ENCODE measurements around the gene DES. TPM values are rescaled to one million over a fixed set of nuclear protein-coding genes. Genes with fewer than 3 reads are reported as not detected.

DES gene
- total RNA-seq, 1 experiment from 2014 or later: not detected

- peak; percentile 97 for DNase-seq (ENCODE audit: low read depth)
Observed at GRCh38 chr2:219453671-219454590, 35.8 kb downstream of the DES start.

- no peak for DNase-seq (ENCODE audit: low read depth)
Observed at GRCh38 chr2:219455581-219455980, 37.4 kb downstream of the DES start.

GRCh38 chr2:219457784-219458369 lies 39.7 kb downstream of the DES start:
- peak; percentile 22 for DNase-seq (ENCODE audit: low read depth)

- DNase-seq (ENCODE audit: low read depth): no peak
Observed at GRCh38 chr2:219458996-219459395, 40.8 kb downstream of the DES start.

- DNase-seq (ENCODE audit: low read depth): peak; percentile 51
Observed at GRCh38 chr2:219459460-219460311, 41.5 kb downstream of the DES start.

GRCh38 chr2:219460424-219460926 lies 42.3 kb downstream of the DES start:
- DNase-seq (ENCODE audit: low read depth): no peak

- DNase-seq (ENCODE audit: low read depth): no peak
Observed at GRCh38 chr2:219461047-219461514, 42.9 kb downstream of the DES start.

GRCh38 chr2:219461669-219462068 lies 43.5 kb downstream of the DES start:
- DNase-seq (ENCODE audit: low read depth): no peak

- no peak for DNase-seq (ENCODE audit: low read depth)
Observed at GRCh38 chr2:219462349-219462748, 44.2 kb downstream of the DES start.

- DNase-seq (ENCODE audit: low read depth): no peak
Observed at GRCh38 chr2:219464286-219465032, 46.3 kb downstream of the DES start.

GRCh38 chr2:219465659-219466561 lies 47.7 kb downstream of the DES start:
- no peak for DNase-seq (ENCODE audit: low read depth)

- DNase-seq (ENCODE audit: low read depth): no peak
Observed at GRCh38 chr2:219466816-219467735, 48.9 kb downstream of the DES start.

GRCh38 chr2:219467736-219468075 lies 49.5 kb downstream of the DES start:
- DNase-seq (ENCODE audit: low read depth): no peak

- no peak for DNase-seq (ENCODE audit: low read depth)
Observed at GRCh38 chr2:219468410-219469185, 50.4 kb downstream of the DES start.

GRCh38 chr2:219469186-219469724 lies 51.1 kb downstream of the DES start:
- DNase-seq (ENCODE audit: low read depth): peak; percentile 85

GRCh38 chr2:219470429-219470828 lies 52.3 kb downstream of the DES start:
- no peak for DNase-seq (ENCODE audit: low read depth)

GRCh38 chr2:219471476-219472371 lies 53.5 kb downstream of the DES start:
- DNase-seq (ENCODE audit: low read depth): no peak

Measured in M059J (cell line).